ENCODE results near the gene TOMM34. TPM values are rescaled to one million over a fixed set of nuclear protein-coding genes. Genes with fewer than 3 reads are reported as not detected.

The TOMM34 gene
- total RNA-seq, 1 experiment from 2014 or later, result 30.6 TPM

DNA sequence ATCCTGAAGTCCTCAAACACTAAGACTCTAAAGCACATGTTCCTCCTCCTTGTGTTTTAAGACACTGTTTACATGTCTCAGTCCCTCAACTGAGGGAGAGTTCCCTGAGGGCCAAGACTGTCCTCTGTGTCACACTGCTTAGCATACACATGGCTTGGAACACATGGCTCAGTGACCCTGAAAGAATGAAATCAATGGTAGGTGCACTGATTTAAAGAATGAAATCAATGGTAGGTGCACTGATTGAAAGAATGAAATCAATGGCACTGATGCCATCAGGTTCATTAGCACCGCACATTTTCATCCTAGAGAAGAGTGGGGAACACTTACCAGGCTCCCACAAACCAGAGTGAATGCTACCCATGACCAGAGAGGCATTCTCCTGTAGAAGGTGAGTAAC is 9.8 kb downstream of the TOMM34 start:
- intact Hi-C loops (cut with micrococcal nuclease; ENCODE audit: unreplicated experiment), result no loop called here
- in situ Hi-C loops (cut with HindIII; ENCODE audit: low pct_unique_long_range_greater_than_20kb, low sequenced_read_pairs), result no loop called here
- ATAC-seq, result no peak
- no peak for DNase-seq (ENCODE audit: low read depth, low spot score)
- no TSS peak for BruUV-seq (replicated peaks)
- H3K9me3 ChIP-seq (ENCODE audit: control insufficient read depth, insufficient read depth, low read depth, low read length), result no peaks in the 10 kb centered on the region
- CTCF ChIA-PET, result no interaction called here
- H3K27ac ChIP-seq (ENCODE audit: low read length), result no peak overlapping the region
- H3K4me1 ChIP-seq (ENCODE audit: control insufficient read depth, insufficient read depth, low read length), result no peaks in the 10 kb centered on the region
- H3K36me3 ChIP-seq (ENCODE audit: control insufficient read depth, insufficient read depth, low read length), result peaks cover 55% of the 10 kb centered on the region
- POLR2A ChIA-PET, result no interaction called here
- no peak overlapping the region for H3K4me3 ChIP-seq (ENCODE audit: low read depth in 2 of 2, low read length in 2 of 2)
- TF ChIP-seq POLR2AphosphoS5 (IDR thresholded peaks at IDR 0.05; ENCODE audit: low read depth, low read length) (no peak), SIN3A (IDR thresholded peaks at IDR 0.05; ENCODE audit: borderline replicate concordance, insufficient read depth, low read depth, low read length) (no peak), TCF7L2 (IDR thresholded peaks at IDR 0.05; ENCODE audit: low read depth, low read length) (no peak)
- TF ChIP-seq, protein P1, sequence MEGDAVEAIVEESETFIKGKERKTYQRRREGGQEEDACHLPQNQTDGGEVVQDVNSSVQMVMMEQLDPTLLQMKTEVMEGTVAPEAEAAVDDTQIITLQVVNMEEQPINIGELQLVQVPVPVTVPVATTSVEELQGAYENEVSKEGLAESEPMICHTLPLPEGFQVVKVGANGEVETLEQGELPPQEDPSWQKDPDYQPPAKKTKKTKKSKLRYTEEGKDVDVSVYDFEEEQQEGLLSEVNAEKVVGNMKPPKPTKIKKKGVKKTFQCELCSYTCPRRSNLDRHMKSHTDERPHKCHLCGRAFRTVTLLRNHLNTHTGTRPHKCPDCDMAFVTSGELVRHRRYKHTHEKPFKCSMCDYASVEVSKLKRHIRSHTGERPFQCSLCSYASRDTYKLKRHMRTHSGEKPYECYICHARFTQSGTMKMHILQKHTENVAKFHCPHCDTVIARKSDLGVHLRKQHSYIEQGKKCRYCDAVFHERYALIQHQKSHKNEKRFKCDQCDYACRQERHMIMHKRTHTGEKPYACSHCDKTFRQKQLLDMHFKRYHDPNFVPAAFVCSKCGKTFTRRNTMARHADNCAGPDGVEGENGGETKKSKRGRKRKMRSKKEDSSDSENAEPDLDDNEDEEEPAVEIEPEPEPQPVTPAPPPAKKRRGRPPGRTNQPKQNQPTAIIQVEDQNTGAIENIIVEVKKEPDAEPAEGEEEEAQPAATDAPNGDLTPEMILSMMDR (IDR thresholded peaks at IDR 0.05), result no peak
- TF ChIP-seq, protein P2, sequence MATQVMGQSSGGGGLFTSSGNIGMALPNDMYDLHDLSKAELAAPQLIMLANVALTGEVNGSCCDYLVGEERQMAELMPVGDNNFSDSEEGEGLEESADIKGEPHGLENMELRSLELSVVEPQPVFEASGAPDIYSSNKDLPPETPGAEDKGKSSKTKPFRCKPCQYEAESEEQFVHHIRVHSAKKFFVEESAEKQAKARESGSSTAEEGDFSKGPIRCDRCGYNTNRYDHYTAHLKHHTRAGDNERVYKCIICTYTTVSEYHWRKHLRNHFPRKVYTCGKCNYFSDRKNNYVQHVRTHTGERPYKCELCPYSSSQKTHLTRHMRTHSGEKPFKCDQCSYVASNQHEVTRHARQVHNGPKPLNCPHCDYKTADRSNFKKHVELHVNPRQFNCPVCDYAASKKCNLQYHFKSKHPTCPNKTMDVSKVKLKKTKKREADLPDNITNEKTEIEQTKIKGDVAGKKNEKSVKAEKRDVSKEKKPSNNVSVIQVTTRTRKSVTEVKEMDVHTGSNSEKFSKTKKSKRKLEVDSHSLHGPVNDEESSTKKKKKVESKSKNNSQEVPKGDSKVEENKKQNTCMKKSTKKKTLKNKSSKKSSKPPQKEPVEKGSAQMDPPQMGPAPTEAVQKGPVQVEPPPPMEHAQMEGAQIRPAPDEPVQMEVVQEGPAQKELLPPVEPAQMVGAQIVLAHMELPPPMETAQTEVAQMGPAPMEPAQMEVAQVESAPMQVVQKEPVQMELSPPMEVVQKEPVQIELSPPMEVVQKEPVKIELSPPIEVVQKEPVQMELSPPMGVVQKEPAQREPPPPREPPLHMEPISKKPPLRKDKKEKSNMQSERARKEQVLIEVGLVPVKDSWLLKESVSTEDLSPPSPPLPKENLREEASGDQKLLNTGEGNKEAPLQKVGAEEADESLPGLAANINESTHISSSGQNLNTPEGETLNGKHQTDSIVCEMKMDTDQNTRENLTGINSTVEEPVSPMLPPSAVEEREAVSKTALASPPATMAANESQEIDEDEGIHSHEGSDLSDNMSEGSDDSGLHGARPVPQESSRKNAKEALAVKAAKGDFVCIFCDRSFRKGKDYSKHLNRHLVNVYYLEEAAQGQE (IDR thresholded peaks at IDR 0.05; ENCODE audit: insufficient read depth in 1 of 2, low read depth in 2 of 2, low read length in 1 of 2), result no peak
- no peaks in the 10 kb centered on the region for H3K27me3 ChIP-seq (ENCODE audit: control insufficient read depth, insufficient read depth, low read length)

DNA sequence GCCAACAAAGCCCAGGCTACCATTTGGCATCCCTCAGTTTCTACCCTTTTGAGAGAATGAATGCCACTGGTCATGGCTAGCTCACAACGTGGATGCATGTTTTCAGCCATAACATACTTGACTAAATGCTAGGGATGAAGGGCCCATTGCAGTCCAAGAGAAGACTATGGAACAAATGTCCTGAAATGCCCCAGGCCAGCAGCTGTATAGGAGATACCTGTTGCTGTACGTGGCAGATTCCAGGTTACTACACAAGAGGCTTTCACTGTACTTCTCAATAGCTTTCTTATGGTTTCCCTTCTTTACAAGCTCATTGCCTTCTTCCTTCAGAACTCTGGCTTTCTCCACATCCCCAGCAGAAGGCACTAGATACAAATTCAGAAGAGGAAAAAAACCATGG is 11.7 kb downstream of the TOMM34 start:
- ATAC-seq (no peak), DNase-seq (ENCODE audit: low read depth, low spot score) (no peak)
- H3K27ac ChIP-seq (ENCODE audit: low read length), result no peak overlapping the region
- BruUV-seq (replicated peaks), result no TSS peak
- no peaks in the 10 kb centered on the region for H3K9me3 ChIP-seq (ENCODE audit: control insufficient read depth, insufficient read depth, low read depth, low read length)
- POLR2A ChIA-PET, result no interaction called here
- in situ Hi-C loops (cut with HindIII; ENCODE audit: low pct_unique_long_range_greater_than_20kb, low sequenced_read_pairs) (no loop called here), intact Hi-C loops (cut with micrococcal nuclease; ENCODE audit: unreplicated experiment) (no loop called here)
- H3K4me1 ChIP-seq (ENCODE audit: control insufficient read depth, insufficient read depth, low read length), result no peaks in the 10 kb centered on the region
- TF ChIP-seq SIN3A (IDR thresholded peaks at IDR 0.05; ENCODE audit: borderline replicate concordance, insufficient read depth, low read depth, low read length), result no peak
- TF ChIP-seq TCF7L2 (IDR thresholded peaks at IDR 0.05; ENCODE audit: low read depth, low read length), result no peak
- TF ChIP-seq, protein P2 (IDR thresholded peaks at IDR 0.05; ENCODE audit: insufficient read depth in 1 of 2, low read depth in 2 of 2, low read length in 1 of 2), result no peak
- TF ChIP-seq, protein P1 (IDR thresholded peaks at IDR 0.05), result no peak
- TF ChIP-seq POLR2AphosphoS5 (IDR thresholded peaks at IDR 0.05; ENCODE audit: low read depth, low read length), result no peak
- CTCF ChIA-PET, result no interaction called here
- H3K27me3 ChIP-seq (ENCODE audit: control insufficient read depth, insufficient read depth, low read length), result no peaks in the 10 kb centered on the region
- H3K36me3 ChIP-seq (ENCODE audit: control insufficient read depth, insufficient read depth, low read length), result peaks cover 61% of the 10 kb centered on the region
- no peak overlapping the region for H3K4me3 ChIP-seq (ENCODE audit: low read depth in 2 of 2, low read length in 2 of 2)

Data from Panc1 (cell line).